ENCODE measurements around the gene CDC34.

CDC34 gene

DNA sequence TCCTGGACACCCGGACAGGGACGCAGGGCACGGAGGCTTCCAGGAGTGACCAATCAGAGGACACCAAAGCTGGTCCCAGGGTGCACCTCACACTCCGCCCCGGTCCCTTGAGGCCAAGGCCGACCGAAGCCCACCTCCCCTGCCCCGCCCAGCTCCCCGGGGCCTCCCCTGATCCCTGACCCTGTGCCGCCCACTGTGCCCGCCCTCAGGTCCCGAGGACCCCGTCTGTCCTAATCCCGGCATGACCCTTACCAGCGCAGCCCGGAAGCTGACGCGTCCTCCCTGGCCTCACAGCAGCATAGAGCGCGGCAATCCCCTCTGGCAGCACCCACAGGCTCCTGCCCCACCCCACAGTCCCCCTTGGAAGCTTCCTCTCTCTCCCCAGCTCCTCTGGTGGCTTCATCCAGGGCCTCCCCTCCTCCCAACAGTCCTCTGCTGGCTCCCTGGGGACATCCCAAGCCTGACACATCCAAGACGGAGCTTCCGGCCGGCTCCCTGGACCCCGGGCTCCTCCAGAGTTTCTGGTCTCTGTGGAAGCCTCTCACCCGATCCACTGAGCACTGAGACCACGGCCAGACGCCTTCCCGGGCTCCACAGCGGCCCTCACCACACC lies 7.4 kb upstream of the CDC34 start:
- no peak for DNase-seq

DNA sequence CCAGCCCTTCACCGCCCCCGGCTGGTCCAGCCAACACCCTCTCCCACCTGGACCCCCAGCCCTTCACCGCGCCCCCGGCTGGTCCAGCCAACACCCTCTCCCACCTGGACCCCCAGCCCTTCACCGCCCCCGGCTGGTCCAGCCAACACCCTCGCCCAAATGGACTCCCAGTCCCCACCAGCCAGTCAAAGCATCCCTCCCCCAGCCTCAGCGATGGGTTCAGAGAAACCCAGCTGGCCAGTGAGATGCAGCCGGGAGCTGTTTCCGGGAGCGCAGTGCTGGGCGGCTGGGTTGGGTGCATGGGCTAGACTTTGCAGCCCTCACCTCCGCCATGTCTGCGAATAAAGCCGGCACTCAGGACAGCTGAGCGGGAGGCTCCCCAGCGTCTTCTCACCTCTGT lies 6.5 kb upstream of the CDC34 start:
- no peak for DNase-seq

DNA sequence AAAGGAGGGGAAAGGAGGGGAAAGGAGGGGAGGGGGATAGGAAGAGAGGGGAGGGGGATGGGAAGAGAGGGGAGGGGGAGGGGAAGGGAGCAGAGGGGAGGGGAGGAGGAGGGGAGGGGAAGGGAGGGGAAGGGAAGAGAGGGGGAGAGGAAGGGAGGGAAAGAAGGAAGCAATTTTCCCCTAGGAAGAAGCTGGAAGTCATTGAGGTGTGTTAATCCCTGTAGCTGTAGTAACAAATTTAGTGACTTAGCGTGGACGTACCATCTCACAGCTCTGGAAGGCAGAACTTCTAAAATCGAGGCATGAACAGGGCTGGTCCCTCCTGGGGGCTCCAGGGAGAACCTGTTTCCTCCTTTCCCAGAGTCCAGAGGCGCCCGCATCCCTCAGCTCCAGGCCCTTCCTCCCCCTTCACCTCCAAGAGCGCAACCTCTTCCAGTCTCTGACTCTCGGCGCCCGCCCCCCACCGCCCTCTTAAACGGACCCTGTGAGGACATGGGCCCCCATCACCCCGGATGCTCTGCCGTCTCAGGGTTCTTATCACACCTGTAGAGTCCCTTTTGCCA lies 5.6 kb upstream of the CDC34 start:
- DNase-seq = no peak

DNA sequence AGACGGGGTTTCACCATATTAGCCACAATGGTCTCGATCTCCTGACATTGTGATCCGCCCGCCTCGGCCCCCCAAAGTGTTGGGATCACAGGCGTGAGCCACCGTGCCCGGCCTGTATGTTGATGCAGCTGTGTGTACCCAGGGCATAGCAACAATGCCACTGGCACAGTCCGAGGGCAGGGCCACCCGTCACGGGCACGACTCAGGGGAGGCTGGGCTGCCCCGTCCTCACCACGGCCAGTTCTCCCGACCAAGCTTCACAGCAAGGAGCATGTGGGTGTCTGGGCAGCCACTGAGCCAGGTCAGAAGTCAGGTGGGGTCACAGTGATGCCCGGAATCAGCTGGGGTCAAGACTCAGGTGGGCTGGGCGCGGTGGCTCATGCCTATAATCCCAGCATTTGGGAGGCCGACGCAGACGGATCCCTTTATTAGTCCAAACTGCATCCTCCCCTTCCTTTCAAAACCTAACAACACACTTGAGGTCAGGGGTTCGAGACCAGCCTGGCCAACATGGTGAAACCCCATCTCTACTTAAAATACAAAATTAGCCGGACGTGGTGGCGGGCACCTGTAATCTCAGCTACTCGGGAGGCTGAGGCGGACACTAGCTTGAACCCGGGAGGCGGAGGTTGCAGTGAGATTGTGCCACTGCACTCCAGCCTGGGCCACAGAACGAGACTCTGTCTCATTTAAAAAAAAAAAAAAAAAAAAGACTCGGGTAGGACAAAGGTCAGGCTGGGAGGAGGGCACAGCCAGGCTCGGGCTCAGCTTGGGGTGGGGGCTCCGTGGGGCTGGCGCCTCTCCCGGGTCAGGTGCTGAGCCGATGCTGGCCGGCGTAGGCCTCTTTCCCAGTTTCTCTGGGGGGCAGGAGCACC lies 1.2 kb upstream of the CDC34 start:
- DNase-seq = no peak

DNA sequence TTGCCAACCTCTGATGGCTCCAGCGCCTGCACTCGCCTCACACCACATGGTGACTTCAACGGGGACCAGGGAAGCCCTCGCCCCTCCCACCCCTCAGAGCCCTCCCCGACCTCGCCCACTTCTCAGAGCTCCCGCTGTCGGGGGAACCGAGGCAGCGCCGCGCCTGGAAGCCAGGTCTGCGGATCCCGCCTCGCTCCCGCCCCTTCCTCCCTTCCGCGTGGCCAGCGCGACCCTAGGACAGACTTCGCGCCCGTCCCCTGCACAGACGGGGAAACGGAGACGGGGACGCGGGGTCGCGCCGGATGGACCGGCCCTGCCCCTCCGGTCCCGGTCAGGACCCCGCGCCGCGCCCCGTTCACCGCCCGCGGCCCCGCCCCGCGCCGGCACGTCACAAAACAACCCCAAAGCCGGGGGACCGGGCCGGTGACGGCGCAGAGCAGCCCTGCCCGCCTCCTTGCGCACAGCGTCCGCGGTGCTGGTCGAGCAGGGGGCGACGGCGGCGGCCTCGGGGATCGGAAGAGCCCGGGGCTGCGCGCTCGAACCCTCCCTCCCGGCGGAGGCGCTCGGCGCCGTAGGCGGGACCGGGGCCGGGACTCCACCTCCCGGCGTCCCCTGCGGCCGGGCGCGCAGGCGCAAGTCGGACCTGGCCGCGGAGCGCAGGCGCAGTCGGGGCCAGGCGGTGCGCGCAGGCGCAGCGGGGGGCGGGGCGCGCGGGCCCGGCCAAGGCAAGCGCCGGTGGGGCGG lies 379 bp upstream of the CDC34 start:
- DNase-seq = peak; percentile 88

DNA sequence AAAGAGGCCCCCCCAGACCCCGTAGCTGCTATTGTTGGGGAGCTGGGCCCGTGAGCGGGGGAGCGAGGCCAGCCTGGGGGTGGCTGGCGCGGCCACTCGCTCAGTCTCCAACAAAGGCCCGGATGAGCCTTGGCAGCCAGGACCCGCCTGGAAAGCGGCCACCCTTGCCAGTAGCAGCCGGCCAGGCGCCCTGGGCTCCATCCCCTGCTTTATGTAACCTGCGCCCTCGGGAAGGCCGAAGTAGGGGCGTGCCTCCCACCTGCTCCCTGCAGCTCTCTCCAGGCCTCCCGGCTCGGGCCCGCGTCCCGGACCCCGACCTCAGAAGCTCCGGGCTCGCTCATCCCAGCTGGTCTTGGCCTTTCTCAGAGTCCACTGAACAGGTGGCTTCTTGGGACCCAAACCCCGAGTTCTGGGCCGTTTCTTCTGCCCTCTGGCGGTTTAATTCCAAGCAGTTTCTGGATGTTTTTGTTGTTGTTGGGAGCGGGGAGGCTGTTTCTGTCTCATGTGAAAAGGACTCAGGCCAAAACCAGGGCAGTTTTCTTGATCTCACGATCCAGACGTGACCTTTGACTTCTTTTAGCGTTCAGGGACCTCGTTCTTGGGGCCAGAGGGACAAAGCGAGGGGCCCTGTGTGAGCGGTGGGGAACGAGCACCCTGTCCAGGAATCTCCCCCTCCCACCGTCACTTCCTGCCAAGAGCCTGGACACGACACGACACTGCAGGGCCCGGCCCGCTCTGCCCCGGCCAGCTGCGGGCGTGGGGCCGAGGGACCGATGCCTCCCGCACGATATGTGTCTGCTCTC lies 1.2 kb downstream of the CDC34 start:
- DNase-seq = peak; percentile 65

DNA sequence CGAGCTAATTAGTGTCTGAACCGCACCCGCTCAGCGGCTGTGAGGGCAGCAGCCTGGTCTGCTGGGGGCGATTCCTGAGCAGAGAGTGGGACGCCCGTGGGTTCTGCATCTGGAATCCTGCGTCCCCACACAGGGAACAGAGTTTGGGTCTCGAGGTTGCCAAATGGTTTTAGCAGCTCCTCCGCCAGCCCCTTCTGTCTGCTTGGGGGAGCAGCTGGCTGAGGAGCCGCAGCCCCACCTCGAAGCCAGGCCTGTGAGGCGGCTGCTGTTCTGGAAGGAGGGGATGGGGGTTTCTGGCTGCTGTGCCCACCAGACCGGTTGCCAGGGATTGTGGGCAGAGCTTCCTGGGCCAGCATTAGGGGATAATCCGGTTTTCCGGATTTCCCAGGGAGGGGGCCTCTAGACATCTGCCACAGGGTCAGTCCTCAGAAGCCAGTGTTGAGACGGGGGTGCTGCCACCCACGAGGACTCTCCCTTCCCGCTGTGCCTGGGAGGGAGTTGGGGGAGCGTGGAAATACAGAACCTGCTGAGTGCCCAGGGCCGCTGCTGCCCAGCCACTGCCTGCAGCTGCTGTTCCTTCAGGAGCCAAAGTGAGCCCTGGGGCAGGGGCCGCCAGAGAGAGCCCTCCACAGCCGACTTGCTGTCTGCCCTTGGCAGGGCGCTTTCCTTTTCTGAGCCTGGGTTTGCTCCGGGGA lies 2.0 kb downstream of the CDC34 start:
- DNase-seq = no peak

DNA sequence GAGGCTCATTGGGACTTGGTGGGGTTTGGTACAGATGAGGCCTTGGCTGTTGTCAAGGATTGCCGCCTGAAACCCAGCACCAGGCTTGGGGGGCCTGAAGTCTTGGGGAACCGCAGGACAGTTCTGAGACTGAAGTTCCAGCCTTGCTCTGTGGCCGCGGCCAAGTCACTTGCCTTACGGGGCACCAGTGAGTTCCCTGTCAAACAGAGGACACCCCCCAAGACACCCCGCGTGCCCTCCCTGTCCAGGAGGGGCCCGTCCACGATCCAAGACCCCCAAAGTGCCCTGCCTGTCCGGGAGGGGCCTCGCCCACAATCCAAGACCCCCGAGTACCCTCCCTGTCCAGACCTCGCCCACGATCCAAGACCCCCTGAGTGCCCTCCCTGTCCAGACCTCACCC lies 2.5 kb downstream of the CDC34 start:
- DNase-seq = no peak

DNA sequence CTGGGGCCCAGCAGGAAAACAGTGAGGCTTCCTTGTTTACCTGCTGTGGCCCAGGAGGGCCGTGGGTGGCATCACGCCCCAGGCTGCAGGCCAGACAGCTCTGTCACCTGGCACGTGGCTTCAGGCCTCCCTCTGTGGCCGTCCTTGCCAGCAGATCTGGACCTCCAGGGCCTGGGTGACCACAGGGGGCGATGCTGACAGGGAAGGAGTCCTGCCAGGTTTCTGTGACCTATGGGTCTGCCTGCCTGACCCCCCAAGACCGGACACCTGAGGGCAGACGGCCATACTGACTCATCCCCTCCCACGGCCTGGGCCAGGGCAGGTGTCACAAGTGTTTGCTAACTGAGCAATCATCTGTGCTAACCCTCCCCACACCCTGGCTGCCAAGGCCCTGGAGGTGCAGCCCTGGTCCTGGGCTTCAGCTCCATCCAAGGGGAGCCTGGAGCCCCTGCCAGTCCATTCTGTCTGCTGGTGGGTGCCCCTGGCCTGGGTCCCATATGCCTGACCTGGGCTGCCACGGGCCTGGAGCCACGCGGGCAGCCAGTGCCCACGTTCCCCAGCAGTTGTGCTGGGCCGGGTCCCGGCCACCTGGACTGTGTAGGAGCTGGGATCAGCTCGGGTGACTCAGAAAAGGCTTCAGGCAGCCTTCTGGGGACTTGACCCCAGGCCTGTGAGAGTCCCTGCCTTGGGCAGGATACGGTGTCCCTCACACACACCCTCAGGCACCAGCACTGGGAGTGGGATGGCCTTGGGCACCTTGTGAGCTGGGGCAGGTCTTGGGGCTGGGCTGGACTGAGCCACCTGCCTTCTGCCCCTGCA lies 3.7 kb downstream of the CDC34 start:
- no peak for DNase-seq

DNA sequence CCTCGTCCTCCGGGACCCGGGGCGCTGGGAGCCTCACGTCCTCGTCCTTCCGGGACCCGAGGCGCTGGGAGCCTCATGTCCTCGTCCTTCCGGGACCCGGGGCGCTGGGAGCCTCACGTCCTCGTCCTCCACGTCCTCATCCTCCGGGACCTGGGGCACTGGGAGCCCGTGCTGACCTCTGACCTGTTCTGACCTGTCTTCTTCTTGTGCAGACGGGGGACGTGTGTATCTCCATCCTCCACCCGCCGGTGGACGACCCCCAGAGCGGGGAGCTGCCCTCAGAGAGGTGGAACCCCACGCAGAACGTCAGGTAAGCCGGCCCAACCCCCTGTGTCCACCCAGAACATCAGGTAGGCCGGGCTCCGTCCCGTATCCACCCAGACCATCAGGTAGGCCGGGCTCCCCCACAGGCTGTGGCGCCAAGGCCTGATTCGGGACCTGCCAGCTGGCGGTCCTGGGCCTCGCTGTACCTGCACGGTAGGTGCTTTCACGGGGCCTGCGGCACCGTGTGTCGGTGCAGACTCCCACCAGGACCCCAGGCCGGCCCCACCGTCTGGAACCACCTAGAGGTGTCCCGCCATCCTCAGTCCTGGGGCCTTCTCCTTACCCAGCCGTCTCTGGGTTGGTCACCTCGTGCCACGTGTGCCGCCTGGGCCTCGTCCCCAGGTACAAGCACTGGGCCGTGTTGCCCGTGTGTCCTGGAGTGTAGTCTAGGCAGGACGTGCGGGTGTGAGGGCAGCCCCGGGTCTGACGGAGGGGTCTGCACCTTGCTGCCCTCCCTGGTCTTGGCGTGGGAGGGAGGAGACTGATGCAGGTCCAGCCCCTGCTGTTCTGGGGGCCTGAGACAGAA lies 4.7 kb downstream of the CDC34 start:
- DNase-seq = no peak

DNA sequence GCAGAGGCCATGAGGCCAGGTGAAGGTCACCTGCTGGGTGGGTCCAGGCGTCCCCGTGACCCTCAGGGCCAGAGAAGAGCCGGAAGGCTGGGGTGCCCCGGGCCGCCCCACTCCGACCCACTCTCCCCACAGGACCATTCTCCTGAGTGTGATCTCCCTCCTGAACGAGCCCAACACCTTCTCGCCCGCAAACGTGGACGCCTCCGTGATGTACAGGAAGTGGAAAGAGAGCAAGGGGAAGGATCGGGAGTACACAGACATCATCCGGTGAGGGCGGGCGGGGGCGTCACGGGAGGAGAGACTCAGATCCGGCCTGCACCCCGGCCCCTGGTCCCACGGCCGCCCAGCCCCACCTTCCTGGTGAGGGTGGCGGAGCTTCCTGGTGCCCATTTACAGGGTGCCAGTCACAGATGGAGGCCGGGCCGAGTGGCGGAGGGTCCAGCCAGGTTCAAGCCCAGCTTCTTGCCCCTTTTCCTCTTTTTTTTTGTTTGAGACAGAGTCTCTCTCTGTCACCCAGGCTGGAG lies 5.4 kb downstream of the CDC34 start:
- no peak for DNase-seq

DNA sequence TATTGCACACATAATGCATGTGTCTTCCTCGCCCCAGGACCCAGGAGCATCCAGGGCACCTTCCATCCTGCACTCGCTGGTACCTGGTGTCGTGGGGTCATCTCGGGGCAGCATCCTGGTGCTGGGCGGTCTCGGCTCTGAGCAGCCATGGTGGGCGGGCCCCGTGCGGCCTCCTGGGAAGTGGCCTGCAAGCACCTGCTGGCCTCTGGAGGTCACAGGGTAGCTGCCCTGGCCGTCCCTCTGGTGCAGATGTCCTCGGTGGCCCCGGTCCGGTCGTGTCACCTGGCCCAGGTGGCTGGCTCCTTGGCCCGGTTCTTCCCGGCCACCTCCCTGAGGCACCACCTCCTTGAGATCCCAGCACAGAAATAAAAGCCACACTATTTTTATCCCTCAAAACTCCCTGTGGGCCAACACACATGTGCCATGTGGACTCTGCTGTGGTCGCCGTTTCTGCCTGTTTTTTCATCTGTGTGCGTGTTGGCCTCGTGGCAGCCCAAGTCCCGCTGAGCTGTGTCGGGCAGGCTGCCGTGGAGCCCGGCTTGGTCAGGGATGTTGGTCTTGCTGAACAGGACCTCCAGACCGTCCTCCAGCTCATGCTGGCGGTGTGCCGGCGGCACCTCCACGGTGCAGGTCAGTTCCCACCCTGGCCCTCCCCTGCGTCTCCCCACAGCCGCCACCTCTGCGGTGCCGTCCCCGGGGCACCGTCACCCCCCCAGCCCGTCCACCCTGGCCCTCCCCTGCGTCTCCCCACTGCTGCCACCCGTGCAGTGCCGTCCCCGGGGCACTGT lies 7.3 kb downstream of the CDC34 start:
- no peak for DNase-seq

DNA sequence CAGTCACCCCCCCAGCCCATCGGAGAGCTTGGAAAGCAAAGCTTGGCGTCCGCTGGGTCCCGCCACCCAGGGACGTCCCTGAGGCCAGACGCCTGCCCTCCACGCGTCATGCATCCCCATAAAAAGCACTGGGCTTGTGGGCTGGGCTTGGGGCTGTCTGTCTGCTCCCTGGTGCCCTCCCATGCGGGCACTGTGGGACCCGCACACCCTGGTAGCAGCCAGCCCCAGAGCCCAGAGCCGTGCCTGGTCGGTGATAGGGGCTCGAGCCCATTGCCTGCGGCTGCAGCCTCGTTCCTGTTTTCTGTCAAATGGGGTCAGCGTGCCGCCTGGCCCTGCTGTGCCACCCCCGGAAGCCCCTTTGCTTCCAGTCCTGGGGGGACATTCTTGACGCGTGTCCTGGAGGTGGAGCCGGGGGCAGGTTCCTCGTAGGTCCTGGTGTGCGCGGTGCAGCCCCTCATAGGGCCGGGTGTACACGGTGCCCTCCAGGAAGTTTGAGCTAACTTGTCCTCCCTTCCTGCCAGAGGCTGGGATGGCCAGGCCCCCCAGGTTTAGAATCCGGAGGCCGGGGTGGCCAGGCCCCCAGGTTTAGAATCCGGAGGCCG lies 8.0 kb downstream of the CDC34 start:
- DNase-seq = no peak

DNA sequence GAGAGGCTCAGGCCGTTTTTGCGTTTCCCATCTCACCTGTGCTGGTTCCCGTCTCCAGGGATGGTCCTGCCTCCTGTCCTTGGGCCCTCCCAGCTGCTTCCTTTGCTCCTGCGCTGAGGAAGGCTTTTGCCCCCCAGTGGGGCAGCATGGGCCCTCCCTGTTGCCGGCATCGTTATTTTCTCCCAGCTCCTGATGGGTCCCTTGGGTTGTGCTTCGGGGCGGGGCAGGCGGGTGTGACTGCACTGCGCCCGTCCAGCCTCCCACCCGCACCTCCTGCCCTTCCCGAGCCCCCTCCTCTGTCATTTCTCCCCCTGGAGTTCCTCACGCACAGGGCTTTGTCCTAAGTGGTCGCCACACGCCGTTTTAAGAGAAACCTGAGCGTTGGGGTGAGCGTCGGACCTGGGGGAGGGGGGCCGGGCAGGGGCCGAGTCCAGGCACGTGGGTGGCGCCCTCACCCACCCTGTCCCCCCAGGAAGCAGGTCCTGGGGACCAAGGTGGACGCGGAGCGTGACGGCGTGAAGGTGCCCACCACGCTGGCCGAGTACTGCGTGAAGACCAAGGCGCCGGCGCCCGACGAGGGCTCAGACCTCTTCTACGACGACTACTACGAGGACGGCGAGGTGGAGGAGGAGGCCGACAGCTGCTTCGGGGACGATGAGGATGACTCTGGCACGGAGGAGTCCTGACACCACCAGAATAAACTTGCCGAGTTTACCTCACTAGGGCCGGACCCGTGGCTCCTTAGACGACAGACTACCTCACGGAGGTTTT lies 9.5 kb downstream of the CDC34 start:
- no peak for DNase-seq

DNA sequence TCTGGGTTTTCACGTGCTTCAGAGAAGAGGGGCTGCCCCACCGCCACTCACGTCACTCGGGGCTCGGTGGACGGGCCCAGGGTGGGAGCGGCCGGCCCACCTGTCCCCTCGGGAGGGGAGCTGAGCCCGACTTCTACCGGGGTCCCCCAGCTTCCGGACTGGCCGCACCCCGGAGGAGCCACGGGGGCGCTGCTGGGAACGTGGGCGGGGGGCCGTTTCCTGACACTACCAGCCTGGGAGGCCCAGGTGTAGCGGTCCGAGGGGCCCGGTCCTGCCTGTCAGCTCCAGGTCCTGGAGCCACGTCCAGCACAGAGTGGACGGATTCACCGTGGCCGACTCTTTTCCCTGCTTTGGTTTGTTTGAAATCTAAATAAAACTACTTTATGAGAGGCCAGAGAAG lies 10.1 kb downstream of the CDC34 start:
- DNase-seq = no peak

DNA sequence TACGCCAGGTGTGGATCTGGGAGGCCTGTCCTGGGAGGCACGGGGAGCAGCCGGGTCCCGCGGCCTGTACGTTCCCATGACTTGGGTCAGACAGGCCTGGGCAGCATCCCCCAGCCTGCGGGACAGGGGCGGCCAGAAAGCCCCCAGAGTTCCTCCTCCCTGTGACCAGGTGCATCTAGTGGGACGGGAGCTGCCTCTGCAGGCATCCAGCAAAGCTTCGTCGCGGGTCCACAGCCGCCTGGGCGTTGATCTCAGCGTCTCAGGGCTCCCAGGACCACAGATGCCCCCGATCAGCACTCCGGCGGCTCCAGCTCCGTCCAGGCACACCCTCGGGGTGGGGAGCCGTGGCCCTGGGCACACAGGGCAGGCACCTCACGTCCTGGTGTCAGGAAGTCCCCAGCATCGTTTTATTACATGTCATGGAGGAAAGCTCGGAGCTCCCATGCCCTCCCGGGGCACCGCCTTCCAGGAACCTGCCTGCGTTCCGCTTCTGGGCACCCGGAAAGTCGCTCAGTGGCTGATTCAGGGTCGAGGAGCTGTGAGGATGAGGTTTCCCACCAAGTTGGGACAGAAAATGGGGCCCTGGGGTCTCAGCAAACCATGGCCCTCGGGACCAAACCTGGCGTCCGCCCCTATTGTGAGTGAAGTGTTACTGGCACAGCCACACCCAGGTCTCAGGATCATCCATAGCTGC lies 10.8 kb downstream of the CDC34 start:
- DNase-seq = no peak

Data from CD4-positive, alpha-beta T cell treated with Interleukin-17A for 1 hour (primary cell).